ENCODE measurements around the gene BOD1L1.

BOD1L1 gene

DNA sequence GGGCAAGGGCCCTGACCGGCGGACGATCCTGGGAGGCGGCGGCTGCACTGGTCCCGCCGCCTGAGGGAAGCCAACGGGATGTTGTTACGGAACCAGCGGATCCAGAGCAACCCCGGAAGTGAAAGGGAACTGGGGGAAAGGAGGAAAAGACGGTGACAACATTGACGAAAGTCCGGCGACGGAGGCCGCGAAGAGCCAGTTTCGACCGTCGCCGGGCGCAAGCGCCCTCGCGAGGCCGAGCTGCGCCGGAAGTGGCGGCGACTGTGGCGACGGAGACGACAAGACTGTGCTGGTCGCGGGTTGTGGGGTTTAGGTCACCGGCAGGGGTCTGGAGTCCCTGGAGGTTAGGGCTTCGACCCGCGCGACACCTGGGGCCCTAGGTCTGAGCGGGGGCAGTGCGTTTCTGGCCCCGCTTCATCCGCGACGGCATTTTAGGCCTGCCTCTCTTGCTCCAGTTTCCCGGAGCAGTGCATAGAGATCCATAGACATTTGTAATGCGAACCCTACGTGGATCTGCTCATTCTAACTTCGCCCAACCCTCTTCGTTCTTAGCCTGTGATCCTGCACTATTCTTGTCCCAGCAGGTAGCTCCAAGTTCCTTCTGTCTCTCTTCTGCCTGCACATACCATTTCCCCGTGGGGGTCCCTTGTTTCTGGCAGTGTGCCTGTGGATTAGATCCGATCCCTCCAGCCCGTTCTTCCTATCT is at the start of gene BOD1L1:
TSS of gene BOD1L1 (minus strand) at position 120 of the 706 bp plus-strand sequence. CDS start 138 bp downstream, outside the sequence.
- peaks cover 45% of the 10 kb centered on the region for H3K4me1 Mint-ChIP-seq
- no peaks in the 10 kb centered on the region for H3K9me3 Mint-ChIP-seq
- ATAC-seq, result peak; percentile 89

DNA sequence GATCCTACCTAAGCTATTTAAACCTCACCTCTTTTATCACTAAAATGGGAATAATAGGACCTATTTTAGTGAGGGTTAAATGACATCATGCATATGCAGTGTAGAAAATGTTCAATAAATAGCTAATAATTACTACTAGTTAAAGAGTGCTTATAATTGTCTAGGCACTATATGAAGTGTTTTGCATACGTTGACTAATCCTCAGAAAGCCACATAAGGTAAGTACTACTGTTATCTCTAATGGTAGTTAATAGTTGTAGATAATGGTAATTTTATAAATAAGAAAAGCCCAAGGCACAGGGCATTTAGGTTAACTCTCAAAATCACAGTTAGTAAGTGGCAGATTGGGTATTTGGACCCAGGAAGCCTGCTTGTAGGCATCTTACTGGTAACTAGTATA is 47.4 kb upstream of the BOD1L1 start:
- ATAC-seq (no peak), DNase-seq (no peak)
- peaks cover 27% of the 10 kb centered on the region for H3K9me3 Mint-ChIP-seq
- H3K27ac Mint-ChIP-seq, result no peak overlapping the region
- H3K27me3 Mint-ChIP-seq, result peaks cover 6% of the 10 kb centered on the region
- H3K36me3 Mint-ChIP-seq (ENCODE audit: low read depth), result no peaks in the 10 kb centered on the region
- H3K4me3 Mint-ChIP-seq, result no peak overlapping the region
- no peaks in the 10 kb centered on the region for H3K4me1 Mint-ChIP-seq

More for the DNA sequence above, at the start of gene BOD1L1:
- peak; percentile 85 for DNase-seq
- Mint-ChIP-seq H3K4me3 (peak within 1 kb of the TSS; percentile 97), H3K36me3 (ENCODE audit: low read depth) (no peaks in the 10 kb centered on the region), H3K27me3 (peaks cover 3% of the 10 kb centered on the region), H3K27ac (peak within 1 kb of the TSS; percentile 96)

DNA sequence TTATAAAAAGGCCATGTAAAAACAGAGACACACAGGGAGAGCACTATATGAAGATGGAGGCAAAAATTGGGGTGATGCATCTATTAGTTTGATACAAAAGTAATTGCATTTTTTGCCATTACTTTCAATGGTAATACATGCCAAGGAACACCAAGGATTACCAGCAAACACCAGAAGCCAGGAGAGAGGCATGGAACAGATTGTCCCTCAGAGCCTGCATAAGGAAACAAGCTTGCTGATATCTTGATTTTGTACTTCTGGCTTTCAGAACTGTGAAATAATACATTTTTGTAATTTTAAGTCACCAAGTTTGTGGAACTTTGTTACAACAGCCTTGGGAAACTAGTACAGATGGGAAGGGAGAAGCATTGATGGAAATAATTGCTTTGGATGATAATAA is 45.6 kb upstream of the BOD1L1 start:
- ATAC-seq, result no peak
- Mint-ChIP-seq H3K4me3 (no peak overlapping the region), H3K4me1 (no peaks in the 10 kb centered on the region), H3K27me3 (peaks cover 6% of the 10 kb centered on the region), H3K9me3 (peaks cover 21% of the 10 kb centered on the region), H3K36me3 (ENCODE audit: low read depth) (no peaks in the 10 kb centered on the region), H3K27ac (no peak overlapping the region)
- no peak for DNase-seq

GRCh38 chr4:13670456-13671160 is 43.1 kb upstream of the BOD1L1 start:
- Mint-ChIP-seq H3K4me1 (no peaks in the 10 kb centered on the region), H3K36me3 (ENCODE audit: low read depth) (no peaks in the 10 kb centered on the region), H3K27ac (no peak overlapping the region), H3K9me3 (peaks cover 7% of the 10 kb centered on the region), H3K4me3 (no peak overlapping the region), H3K27me3 (peaks cover 6% of the 10 kb centered on the region)
- ATAC-seq (no peak), DNase-seq (no peak)

DNA sequence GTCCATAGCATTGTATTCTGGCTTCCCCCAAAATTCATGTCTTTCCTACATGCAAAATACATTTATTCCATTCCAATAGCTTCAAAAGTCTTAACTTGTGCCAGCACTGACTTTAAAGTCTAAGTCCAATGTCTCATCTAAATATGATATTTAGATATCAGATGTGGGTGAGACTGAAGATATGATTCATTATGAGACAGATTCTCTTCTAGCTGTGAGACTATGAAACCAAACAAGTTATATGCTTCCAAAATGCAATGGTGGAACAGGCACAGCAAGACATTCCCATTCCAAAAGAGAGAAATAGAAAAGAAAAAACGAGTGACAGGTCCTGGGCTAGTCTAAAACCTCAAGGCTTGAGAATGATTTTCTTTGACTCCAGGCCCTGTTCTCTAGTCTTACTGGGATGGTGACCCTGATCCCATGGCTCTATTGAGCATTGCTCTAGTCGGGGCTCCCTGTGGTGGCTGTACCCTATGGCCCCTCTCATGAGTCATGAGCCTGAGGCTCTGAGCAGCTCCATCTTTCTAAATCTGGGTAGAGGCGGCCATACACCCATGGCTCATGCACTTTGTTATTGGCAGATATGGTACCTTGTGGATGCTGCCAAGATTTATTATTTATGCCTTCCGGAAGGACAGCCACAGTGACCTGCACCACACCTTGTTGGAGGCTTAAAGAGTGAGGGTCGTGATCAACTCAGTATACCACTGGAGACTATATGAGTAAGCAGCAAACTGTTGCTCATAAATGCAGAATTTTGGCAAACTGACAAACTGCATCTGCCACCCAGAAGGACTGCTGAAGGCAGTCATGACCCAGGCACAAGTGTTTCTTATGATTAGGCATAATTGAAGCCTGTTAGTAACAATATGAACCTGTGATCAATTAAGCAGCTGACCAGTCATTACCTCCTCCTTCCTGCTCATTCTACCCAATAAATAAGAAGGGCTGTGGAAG is 38.5 kb upstream of the BOD1L1 start:
- DNase-seq (no peak), ATAC-seq (peak; percentile 46)

DNA sequence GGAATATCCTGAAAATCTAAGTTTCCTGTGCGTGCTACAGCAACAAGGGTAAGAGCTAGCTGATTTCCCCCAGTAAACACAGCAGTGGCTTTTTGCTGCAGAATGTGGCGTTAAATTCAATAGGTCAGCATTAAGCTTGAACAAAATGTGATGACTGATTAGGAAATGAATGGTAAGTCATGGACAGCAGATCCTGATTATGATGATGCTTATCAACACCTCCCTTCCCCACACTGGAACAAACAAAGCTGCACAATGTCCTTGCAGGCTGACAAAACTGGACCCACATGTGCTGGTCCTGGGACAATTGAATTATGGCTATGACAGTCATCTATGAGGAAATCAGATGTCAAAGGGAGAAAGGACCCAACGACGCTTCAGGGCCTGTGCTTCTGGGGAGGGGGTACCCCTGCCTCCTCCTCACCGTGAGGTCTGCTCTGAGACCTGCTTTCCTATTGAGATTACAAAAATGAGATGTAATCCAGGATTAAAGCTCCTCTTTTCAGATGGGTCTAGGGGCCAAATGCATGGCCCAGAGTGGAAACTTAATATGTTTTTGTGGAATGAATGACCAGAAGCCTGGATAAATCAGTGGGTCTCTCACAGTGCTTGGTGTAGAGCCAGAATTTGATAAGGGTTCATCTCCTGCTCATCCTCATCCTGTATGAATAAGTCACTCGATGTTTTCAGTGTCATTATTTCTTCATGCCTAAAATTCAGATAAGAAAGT is 32.0 kb upstream of the BOD1L1 start:
- H3K27ac Mint-ChIP-seq, result no peak overlapping the region

More for the DNA sequence above, 38.5 kb upstream of the BOD1L1 start:
- Mint-ChIP-seq H3K36me3 (ENCODE audit: low read depth) (no peaks in the 10 kb centered on the region), H3K4me3 (no peak overlapping the region), H3K9me3 (no peaks in the 10 kb centered on the region), H3K4me1 (no peaks in the 10 kb centered on the region), H3K27ac (no peak overlapping the region), H3K27me3 (no peaks in the 10 kb centered on the region)

GRCh38 chr4:13656569-13657405 is 29.3 kb upstream of the BOD1L1 start:
- Mint-ChIP-seq H3K4me1 (peaks cover 13% of the 10 kb centered on the region), H3K9me3 (no peaks in the 10 kb centered on the region), H3K27ac (peak overlapping the region; percentile 15), H3K27me3 (peaks cover 2% of the 10 kb centered on the region), H3K36me3 (ENCODE audit: low read depth) (no peaks in the 10 kb centered on the region), H3K4me3 (peak overlapping the region; percentile 52)
- peak; percentile 69 for DNase-seq
- no peak for ATAC-seq

More for the DNA sequence above, 32.0 kb upstream of the BOD1L1 start:
- no peaks in the 10 kb centered on the region for H3K9me3 Mint-ChIP-seq
- DNase-seq (no peak), ATAC-seq (no peak)
- H3K27me3 Mint-ChIP-seq, result peaks cover 2% of the 10 kb centered on the region
- H3K36me3 Mint-ChIP-seq (ENCODE audit: low read depth), result no peaks in the 10 kb centered on the region
- H3K4me3 Mint-ChIP-seq, result no peak overlapping the region
- H3K4me1 Mint-ChIP-seq, result peaks cover 11% of the 10 kb centered on the region

DNA sequence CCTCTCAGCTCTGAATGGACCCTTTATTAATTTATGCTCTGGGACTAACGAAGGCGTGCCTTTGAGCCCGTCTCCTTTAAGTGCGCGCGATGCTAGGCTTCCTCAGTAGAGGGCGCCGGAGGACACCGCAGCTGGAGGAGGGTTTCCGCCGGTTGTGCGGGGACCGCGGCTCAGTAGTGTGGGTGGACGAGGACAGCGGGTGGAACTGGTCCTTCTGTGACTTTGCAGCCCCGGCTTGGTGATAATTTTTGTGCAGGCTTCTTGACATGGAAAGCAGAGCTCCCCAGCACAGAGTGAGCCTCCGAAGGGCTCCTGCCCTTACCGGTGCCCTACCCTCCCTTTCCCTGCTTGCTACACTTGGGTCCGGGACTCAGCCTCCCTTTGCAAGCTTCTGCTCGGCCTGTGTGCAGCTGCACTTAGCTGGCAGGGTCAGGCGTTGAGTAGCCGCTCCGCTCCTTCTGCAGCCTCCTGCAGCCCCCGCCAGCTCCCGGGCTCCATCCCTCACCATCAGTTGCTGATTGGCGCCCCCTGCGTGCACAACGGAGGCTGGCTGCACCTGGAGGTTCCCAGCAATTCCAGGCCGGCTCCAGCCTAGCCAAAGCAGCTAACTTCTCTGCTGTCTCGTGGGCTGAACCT is 26.8 kb upstream of the BOD1L1 start:
- Mint-ChIP-seq H3K27me3 (peaks cover 4% of the 10 kb centered on the region), H3K4me1 (peaks cover 13% of the 10 kb centered on the region), H3K27ac (no peak overlapping the region), H3K9me3 (no peaks in the 10 kb centered on the region), H3K4me3 (peak overlapping the region; percentile 71), H3K36me3 (ENCODE audit: low read depth) (no peaks in the 10 kb centered on the region)
- DNase-seq (peak; percentile 83), ATAC-seq (peak; percentile 89)

DNA sequence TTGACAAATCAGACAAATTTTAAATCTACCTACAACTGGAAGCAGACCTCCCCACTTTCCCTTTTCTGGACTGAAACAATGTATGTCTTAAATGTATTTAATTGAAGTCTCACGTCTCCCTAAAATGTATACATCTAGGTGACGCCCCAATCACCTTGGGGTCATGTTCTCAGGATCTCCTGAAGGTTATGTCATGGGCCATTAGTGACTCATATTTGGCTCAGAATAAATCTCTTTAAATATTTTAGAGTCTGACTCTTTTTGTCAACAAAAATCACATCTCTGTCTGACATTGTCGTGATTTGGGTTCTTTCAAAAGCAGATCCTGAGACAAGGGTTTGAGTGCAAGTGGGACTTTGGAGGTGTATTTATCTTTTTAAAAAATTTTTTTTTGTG is 26.2 kb upstream of the BOD1L1 start:
- H3K27ac Mint-ChIP-seq, result no peak overlapping the region
- H3K36me3 Mint-ChIP-seq (ENCODE audit: low read depth), result no peaks in the 10 kb centered on the region
- DNase-seq (no peak), ATAC-seq (no peak)
- H3K4me3 Mint-ChIP-seq, result peak overlapping the region; percentile 71
- H3K9me3 Mint-ChIP-seq, result no peaks in the 10 kb centered on the region
- peaks cover 4% of the 10 kb centered on the region for H3K27me3 Mint-ChIP-seq
- peaks cover 13% of the 10 kb centered on the region for H3K4me1 Mint-ChIP-seq

DNA sequence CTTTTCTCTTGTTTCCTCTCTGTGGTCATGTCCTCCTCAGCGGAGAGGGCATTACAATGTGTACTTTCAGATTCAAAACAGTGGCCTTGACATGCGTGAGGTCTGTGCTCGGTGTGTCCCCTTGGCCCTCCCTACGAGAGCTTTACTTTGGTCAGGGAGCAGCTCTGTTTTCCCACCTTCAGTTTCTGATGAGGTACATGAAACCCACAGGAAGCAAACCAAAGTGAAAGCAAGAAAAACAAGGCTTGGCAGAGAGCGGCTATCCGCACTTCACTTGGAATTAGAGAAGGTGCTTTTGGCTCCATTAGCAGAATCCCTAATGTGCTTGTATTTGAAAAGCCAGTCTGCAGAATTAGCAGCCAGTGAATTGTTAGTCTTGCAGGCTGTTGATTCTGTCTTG is 19.5 kb upstream of the BOD1L1 start:
- DNase-seq (no peak), ATAC-seq (no peak)
- Mint-ChIP-seq H3K27ac (no peak overlapping the region), H3K36me3 (ENCODE audit: low read depth) (no peaks in the 10 kb centered on the region), H3K4me3 (no peak overlapping the region), H3K4me1 (peaks cover 4% of the 10 kb centered on the region), H3K27me3 (peaks cover 16% of the 10 kb centered on the region), H3K9me3 (no peaks in the 10 kb centered on the region)

DNA sequence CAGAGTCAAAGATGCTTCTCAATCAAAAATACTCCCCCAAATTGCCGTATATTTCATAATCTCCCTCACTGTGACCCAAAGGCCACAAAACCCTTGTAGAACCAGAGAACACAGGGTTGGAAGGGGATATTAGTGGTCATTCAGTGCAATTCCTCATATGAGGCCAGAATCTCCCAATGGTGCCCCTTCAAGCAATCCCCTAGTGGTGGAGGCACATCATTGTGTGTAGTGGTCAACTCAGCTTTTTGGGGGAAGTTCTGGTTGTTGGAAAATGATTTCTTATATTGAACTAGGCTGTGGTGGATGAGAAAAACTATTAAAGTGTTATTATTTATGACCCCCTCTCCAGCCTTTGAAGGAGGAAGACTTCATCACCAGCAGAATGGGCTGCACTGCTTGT is 17.6 kb upstream of the BOD1L1 start:
- no peak overlapping the region for H3K4me3 Mint-ChIP-seq
- ATAC-seq, result no peak
- peaks cover 16% of the 10 kb centered on the region for H3K27me3 Mint-ChIP-seq
- DNase-seq, result no peak
- H3K4me1 Mint-ChIP-seq, result peaks cover 4% of the 10 kb centered on the region
- no peaks in the 10 kb centered on the region for H3K36me3 Mint-ChIP-seq (ENCODE audit: low read depth)
- H3K9me3 Mint-ChIP-seq, result no peaks in the 10 kb centered on the region
- no peak overlapping the region for H3K27ac Mint-ChIP-seq

- Mint-ChIP-seq H3K4me1 (peaks cover 3% of the 10 kb centered on the region), H3K4me3 (no peak overlapping the region), H3K36me3 (ENCODE audit: low read depth) (no peaks in the 10 kb centered on the region), H3K9me3 (no peaks in the 10 kb centered on the region), H3K27me3 (peaks cover 21% of the 10 kb centered on the region), H3K27ac (no peak overlapping the region)
- ATAC-seq, result no peak
- DNase-seq, result no peak
These were observed 14.8 kb upstream of the BOD1L1 start for GRCh38 chr4:13642170-13642950.
